GM23338 (cell line): ENCODE results near the gene CRYBG3.

Experiments used
- CREB1 ChIP-seq: fragments of 250-450 bp; sonication (Bioruptor Pico); IDR thresholded peaks from 2 replicates; pipeline ENCODE4 v1.5.0; 2020; ENCODE audit warnings: low read depth, mild to moderate bottlenecking, moderate library complexity
- EZH2 ChIP-seq: fragments of 200-600 bp; sonication (generic); IDR thresholded peaks from one replicate; pipeline ENCODE4 v1.8.0; 2017; ENCODE audit warnings: antibody characterized with exemption, mild to moderate bottlenecking, low read depth; ENCODE audit not compliant: unreplicated experiment
- EZH2phosphoT487 ChIP-seq: fragments of 200-600 bp; sonication (generic); IDR thresholded peaks from one replicate; pipeline ENCODE4 v1.8.1; 2018; ENCODE audit warnings: antibody characterized with exemption; ENCODE audit not compliant: unreplicated experiment
- JUNB ChIP-seq: IDR thresholded peaks from one replicate; pipeline ENCODE4 v1.6.1; 2016; ENCODE audit warnings: antibody characterized with exemption; ENCODE audit not compliant: unreplicated experiment
- NANOG ChIP-seq: IDR thresholded peaks from 2 replicates; pipeline ENCODE4 v1.6.1; 2016; ENCODE audit warnings: antibody characterized with exemption, borderline replicate concordance
- POLR2AphosphoS5 ChIP-seq: IDR thresholded peaks from 2 replicates; pipeline ENCODE4 v1.6.1; 2016; ENCODE audit warnings: antibody characterized with exemption, low read depth
- STAT1 ChIP-seq: IDR thresholded peaks from one replicate; pipeline ENCODE4 v1.6.1; 2016; ENCODE audit warnings: antibody characterized with exemption; ENCODE audit not compliant: unreplicated experiment
- ZNF114 ChIP-seq: fragments of 250-450 bp; sonication (Bioruptor Pico); IDR thresholded peaks from 2 replicates; pipeline ENCODE4 v1.5.0; 2020; ENCODE audit warnings: mild to moderate bottlenecking, moderate library complexity
- ZNF331 ChIP-seq: fragments of 250-450 bp; sonication (Bioruptor Pico); IDR thresholded peaks from 2 replicates; pipeline ENCODE4 v1.5.0; 2020; ENCODE audit warnings: low read depth, mild to moderate bottlenecking, moderate library complexity
- TF ChIP-seq, protein P1 (sequence below): IDR thresholded peaks from 2 replicates; pipeline ENCODE4 v1.6.1; 2016; ENCODE audit warnings: antibody characterized with exemption
- TF ChIP-seq, protein P2 (sequence below), 2 experiments: fragments of 200-600 bp in 1 of 2; sonication (generic) in 1 of 2; conservative IDR thresholded peaks; 2 replicates each; pipeline versions ENCODE4 v1.5.1 to v1.6.1; 2016 to 2017; ENCODE audit warnings: antibody characterized with exemption in 2 of 2, low read depth in 2 of 2, mild to moderate bottlenecking in 2 of 2, moderate library complexity in 1 of 2
- TF ChIP-seq, protein P3 (sequence below): IDR thresholded peaks from one replicate; pipeline ENCODE4 v1.6.1; 2018; ENCODE audit warnings: antibody characterized with exemption; ENCODE audit not compliant: unreplicated experiment
- TF ChIP-seq, protein P4 (sequence below): fragments of 250-450 bp; sonication (Bioruptor Pico); IDR thresholded peaks from 2 replicates; pipeline ENCODE4 v1.5.0; 2020; ENCODE audit warnings: mild to moderate bottlenecking, moderate library complexity

DNA sequence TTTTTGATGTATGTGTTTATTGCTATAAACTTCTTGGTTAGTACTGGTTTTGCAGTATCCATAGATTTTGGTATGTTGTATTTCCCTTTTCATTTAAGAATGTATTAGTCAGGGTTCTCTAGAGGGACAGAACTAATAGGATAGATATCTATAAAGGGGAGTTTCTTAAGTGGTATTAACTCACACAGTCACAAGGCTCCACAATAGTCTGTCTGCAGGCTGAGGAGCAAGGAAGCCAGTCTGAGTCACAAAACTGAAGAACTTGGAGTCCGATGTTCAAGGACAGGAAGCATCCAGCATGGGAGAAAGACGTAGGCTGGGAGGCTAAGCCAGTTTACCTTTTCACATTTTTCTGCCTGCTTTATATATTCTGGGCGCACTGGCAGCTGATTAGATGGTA lies 48.9 kb upstream of the CRYBG3 start:
- TF ChIP-seq JUNB (no peak), POLR2AphosphoS5 (no peak), STAT1 (no peak), EZH2 (no peak), EZH2phosphoT487 (no peak), CREB1 (CRISPR knock-in tag) (no peak), NANOG (no peak), ZNF331 (CRISPR knock-in tag) (no peak), ZNF114 (CRISPR knock-in tag) (no peak)
- TF ChIP-seq, protein P1, sequence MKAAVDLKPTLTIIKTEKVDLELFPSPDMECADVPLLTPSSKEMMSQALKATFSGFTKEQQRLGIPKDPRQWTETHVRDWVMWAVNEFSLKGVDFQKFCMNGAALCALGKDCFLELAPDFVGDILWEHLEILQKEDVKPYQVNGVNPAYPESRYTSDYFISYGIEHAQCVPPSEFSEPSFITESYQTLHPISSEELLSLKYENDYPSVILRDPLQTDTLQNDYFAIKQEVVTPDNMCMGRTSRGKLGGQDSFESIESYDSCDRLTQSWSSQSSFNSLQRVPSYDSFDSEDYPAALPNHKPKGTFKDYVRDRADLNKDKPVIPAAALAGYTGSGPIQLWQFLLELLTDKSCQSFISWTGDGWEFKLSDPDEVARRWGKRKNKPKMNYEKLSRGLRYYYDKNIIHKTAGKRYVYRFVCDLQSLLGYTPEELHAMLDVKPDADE = no peak
- TF ChIP-seq, protein P2, sequence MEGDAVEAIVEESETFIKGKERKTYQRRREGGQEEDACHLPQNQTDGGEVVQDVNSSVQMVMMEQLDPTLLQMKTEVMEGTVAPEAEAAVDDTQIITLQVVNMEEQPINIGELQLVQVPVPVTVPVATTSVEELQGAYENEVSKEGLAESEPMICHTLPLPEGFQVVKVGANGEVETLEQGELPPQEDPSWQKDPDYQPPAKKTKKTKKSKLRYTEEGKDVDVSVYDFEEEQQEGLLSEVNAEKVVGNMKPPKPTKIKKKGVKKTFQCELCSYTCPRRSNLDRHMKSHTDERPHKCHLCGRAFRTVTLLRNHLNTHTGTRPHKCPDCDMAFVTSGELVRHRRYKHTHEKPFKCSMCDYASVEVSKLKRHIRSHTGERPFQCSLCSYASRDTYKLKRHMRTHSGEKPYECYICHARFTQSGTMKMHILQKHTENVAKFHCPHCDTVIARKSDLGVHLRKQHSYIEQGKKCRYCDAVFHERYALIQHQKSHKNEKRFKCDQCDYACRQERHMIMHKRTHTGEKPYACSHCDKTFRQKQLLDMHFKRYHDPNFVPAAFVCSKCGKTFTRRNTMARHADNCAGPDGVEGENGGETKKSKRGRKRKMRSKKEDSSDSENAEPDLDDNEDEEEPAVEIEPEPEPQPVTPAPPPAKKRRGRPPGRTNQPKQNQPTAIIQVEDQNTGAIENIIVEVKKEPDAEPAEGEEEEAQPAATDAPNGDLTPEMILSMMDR (conservative IDR thresholded peaks at IDR 0.05; ENCODE audit: low read depth in 2 of 2) = no peak
- TF ChIP-seq, protein P3, sequence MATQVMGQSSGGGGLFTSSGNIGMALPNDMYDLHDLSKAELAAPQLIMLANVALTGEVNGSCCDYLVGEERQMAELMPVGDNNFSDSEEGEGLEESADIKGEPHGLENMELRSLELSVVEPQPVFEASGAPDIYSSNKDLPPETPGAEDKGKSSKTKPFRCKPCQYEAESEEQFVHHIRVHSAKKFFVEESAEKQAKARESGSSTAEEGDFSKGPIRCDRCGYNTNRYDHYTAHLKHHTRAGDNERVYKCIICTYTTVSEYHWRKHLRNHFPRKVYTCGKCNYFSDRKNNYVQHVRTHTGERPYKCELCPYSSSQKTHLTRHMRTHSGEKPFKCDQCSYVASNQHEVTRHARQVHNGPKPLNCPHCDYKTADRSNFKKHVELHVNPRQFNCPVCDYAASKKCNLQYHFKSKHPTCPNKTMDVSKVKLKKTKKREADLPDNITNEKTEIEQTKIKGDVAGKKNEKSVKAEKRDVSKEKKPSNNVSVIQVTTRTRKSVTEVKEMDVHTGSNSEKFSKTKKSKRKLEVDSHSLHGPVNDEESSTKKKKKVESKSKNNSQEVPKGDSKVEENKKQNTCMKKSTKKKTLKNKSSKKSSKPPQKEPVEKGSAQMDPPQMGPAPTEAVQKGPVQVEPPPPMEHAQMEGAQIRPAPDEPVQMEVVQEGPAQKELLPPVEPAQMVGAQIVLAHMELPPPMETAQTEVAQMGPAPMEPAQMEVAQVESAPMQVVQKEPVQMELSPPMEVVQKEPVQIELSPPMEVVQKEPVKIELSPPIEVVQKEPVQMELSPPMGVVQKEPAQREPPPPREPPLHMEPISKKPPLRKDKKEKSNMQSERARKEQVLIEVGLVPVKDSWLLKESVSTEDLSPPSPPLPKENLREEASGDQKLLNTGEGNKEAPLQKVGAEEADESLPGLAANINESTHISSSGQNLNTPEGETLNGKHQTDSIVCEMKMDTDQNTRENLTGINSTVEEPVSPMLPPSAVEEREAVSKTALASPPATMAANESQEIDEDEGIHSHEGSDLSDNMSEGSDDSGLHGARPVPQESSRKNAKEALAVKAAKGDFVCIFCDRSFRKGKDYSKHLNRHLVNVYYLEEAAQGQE = no peak
- TF ChIP-seq, protein P4, sequence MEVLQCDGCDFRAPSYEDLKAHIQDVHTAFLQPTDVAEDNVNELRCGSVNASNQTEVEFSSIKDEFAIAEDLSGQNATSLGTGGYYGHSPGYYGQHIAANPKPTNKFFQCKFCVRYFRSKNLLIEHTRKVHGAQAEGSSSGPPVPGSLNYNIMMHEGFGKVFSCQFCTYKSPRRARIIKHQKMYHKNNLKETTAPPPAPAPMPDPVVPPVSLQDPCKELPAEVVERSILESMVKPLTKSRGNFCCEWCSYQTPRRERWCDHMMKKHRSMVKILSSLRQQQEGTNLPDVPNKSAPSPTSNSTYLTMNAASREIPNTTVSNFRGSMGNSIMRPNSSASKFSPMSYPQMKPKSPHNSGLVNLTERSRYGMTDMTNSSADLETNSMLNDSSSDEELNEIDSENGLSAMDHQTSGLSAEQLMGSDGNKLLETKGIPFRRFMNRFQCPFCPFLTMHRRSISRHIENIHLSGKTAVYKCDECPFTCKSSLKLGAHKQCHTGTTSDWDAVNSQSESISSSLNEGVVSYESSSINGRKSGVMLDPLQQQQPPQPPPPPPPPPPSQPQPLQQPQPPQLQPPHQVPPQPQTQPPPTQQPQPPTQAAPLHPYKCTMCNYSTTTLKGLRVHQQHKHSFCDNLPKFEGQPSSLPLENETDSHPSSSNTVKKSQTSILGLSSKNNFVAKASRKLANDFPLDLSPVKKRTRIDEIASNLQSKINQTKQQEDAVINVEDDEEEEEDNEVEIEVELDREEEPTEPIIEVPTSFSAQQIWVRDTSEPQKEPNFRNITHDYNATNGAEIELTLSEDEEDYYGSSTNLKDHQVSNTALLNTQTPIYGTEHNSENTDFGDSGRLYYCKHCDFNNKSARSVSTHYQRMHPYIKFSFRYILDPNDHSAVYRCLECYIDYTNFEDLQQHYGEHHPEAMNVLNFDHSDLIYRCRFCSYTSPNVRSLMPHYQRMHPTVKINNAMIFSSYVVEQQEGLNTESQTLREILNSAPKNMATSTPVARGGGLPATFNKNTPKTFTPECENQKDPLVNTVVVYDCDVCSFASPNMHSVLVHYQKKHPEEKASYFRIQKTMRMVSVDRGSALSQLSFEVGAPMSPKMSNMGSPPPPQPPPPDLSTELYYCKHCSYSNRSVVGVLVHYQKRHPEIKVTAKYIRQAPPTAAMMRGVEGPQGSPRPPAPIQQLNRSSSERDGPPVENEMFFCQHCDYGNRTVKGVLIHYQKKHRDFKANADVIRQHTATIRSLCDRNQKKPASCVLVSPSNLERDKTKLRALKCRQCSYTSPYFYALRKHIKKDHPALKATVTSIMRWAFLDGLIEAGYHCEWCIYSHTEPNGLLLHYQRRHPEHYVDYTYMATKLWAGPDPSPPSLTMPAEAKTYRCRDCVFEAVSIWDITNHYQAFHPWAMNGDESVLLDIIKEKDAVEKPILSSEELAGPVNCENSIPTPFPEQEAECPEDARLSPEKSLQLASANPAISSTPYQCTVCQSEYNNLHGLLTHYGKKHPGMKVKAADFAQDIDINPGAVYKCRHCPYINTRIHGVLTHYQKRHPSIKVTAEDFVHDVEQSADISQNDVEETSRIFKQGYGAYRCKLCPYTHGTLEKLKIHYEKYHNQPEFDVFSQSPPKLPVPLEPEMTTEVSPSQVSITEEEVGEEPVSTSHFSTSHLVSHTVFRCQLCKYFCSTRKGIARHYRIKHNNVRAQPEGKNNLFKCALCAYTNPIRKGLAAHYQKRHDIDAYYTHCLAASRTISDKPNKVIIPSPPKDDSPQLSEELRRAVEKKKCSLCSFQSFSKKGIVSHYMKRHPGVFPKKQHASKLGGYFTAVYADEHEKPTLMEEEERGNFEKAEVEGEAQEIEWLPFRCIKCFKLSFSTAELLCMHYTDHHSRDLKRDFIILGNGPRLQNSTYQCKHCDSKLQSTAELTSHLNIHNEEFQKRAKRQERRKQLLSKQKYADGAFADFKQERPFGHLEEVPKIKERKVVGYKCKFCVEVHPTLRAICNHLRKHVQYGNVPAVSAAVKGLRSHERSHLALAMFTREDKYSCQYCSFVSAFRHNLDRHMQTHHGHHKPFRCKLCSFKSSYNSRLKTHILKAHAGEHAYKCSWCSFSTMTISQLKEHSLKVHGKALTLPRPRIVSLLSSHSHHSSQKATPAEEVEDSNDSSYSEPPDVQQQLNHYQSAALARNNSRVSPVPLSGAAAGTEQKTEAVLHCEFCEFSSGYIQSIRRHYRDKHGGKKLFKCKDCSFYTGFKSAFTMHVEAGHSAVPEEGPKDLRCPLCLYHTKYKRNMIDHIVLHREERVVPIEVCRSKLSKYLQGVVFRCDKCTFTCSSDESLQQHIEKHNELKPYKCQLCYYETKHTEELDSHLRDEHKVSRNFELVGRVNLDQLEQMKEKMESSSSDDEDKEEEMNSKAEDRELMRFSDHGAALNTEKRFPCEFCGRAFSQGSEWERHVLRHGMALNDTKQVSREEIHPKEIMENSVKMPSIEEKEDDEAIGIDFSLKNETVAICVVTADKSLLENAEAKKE = no peak
